Activated CD4-positive, alpha-beta T cell treated with anti-CD3 and anti-CD28 coated beads, Interleukin-2, amount 50 U/mL, for 24 hours (primary cell): ENCODE data around the gene KCP.

Experiments used
- DNase-seq, 2 donors: peaks; one replicate each; pipeline ENCODE4 v3.0.0-alpha.2; 2020; ENCODE audit warnings: low read depth in 1 of 2, low spot score in 1 of 2

The KCP gene

GRCh38 chr7:128939075-128939860, 28.8 kb upstream of the KCP start:
- no peak for DNase-seq

DNA sequence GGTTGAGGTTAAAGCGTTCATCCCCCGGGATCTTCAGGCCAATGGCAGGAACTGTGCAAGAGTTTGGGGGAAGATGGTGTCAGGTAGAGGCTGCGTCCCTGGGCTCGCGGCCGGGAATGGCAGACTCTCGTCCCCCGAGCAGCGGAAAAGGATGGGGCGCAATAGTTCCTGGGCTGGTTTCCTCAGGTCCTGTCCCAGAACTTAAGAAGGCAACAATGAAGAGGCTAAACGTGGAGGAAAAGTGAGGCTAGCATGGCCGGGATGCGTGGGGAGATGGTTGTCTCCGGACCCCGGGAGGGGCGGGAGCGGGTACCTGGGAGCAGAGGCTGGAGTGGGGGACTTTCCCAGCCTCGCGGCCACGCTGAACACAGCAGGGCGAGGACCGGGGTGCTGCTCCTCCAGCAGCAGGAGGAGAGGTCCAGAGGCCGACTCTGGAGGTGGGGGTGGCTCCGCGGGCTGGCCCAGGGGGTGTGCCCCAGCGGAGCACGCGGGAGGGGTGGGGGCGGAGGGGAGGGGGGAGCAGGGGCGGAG, 28.1 kb upstream of the KCP start:
- no peak for DNase-seq

- no peak for DNase-seq
Observed at GRCh38 chr7:128937647-128938543, 27.4 kb upstream of the KCP start, which contains the start of gene IRF5. Gene IRF5, plus strand, starts transcription at chr7:128937927. Its CDS starts 4,155 bp downstream, at chr7:128942082.

- DNase-seq = no peak
Observed at GRCh38 chr7:128937271-128937646, 26.8 kb upstream of the KCP start.

DNA sequence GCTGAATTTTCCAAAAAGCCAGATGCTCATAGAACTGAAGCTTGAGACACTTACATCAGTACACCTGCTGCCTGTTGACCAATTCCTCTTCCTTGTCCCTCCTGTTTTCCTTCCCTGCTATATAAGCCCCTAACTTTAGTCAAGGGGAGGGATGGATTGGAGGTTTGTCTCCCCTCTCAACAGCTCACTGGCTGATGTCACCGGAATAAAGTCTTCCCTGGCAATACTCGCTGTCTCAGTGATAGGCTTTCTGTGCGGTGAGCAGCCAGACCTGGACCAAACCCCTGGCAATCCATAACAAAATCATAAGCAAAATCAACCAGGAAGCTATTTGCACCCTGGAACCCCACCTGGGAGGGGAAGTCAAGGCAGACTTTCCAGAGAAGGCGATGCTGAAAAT, 26.3 kb upstream of the KCP start:
- DNase-seq = no peak

- DNase-seq = no peak
Observed at GRCh38 chr7:128935342-128935730, 24.8 kb upstream of the KCP start.

- no peak for DNase-seq
Observed at GRCh38 chr7:128934361-128935341, 24.1 kb upstream of the KCP start.

DNA sequence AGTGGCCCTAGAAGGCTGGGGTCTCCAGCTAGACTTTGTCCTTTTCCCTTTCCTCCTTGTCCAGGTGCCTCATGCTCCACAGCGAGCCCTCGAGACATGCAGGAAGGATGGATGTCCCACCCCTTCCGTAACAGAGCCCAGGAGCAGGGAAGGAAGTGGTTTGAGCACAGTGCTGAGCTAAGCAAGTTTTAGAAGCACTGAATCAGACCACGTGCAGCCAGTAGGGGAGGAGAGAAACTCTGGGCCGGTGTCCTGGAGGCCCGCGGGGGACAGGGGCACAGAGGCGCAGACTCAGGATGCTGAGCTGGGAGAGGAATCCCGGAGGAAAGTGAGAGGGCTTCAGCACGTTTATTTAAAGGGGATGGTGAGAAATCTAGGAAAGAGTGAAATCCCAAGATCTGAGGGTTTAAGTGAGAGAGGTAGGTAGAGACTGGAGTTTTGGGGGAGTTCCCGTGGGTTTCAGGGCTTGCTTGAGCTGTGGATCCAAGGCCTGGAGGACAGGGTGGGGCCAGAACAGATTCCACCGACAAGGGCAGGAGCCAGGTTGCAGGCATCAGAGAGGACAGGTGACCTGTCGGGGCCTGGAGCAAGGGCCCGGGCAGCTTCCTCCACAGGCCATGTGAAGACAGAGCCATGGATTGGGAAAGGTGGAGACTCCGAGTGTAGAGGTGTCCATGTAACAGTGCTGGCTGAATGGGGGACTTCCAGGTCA, 22.8 kb upstream of the KCP start:
- peak in 1 of 2 donors; percentile 38 for DNase-seq

- no peak for DNase-seq
Observed at GRCh38 chr7:128932862-128933179, 22.3 kb upstream of the KCP start.

DNA sequence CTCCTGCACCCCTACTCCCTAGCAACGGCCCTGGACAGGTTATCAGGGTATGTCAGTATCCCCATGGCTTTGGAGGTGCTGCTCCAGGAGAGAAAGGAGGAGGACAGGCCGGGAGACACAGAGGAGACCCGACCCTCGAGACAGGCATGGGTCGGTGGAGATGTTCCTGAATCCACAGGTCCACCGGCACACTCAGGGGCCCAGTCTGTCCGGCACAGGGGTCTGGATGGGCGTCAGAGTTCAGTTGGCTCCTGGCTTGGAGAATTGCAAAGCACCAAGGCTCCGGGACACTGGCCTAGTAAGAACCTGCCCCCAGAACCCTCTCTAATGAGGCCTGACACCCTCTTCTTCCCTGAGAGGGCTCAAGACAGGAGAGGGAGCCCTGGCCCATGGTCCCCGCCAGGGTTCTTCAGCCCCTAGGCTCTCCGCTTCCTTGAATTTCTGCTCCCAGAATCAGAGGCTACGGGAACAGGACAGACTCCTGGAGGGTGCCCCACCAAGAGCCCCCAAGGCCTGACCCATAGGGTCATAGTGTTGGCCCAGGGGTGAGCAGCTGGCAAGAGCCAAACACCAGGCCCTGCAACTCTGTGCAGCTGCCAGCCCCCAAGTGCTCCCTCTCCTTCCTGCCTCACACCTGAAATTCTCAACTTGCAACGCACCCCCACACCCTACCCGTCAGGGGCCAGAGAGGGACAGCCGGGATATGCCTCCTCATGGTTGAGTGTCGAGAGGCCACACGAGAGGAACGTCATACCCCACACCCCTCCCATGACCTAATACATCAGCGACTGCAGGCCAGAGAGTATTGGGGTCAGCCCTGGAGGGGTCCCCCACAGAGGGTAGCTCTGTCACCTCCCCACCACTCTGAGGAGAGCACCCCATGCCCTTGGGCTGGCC, 21.7 kb upstream of the KCP start:
- DNase-seq = no peak

- no peak for DNase-seq
Observed at GRCh38 chr7:128931190-128931798, 20.8 kb upstream of the KCP start.

DNA sequence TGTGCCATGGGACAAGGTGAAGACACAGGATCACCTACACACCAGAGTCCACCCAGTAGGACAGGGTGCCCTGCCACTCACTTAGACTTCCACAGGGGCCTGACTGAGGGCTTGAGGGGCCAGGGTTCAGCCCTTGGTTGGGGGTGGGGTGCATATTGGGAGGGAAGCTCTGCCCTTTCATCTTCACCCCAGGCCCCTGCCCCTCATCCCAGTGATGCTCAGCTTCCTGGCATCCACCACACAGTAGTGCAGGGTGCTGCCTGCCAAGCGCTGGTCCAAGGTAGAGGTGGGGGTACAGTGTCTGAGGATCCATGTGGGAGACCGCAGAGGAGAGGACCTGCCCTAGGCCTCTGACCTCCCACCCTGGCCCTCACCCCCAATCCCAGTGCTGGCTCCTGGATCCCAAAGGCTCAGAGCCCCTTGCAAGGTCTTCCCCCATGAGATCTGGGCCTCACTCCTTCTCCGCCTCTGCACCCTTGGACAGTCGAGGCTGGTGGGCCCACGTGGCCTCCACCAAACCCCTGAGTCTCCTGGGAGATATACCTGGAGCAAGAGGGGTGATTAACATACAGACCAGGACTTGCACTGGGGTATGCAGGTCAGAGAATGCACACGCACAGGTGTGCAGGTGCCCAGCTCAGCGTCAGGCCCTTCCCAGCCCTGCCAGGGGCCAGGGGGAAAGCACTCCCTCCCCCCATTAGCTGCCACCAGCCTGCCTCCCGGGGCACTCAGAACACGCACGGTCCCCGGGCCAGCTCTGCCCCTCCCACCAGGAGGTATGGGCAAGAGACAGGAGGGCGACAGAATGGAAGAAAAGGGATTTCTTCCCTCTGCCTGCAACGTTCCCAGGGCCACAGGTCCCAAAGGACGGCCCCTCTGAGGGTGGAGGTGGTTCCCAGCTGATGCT, 18.6 kb upstream of the KCP start:
- no peak for DNase-seq

DNA sequence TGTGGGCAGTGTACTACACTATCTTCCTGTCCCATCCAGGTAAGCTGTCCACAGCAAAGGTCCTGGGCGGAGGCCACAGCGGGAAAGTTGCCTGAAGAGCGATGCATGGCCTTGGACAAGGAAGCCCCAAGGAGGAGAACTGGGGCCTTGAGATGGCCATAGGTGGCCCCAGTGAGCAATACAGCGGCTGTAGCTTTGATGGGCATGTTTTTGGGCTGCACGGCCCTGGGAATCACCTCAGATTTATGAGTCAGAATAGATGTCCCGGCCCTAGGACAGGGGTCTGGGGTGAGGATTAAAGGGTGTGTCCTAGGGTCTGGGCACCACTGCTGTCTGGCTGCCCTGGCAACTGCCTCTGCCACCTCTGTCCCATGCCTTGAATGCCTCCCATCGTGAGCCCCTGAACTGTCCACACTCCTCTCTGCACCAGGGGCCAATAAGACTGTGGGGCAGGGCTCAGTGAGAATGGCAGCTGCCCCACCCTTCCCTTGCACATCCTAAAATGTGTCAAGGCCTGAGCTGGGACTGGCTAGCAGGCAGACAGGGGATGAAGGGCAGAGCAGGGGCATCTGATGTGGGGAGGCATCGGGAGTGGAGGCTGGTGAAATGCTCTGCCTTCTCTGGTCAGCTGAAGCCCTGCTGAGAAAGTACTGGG, 17.8 kb upstream of the KCP start:
- no peak for DNase-seq

GRCh38 chr7:128924707-128925588, 14.4 kb upstream of the KCP start:
- no peak for DNase-seq

DNA sequence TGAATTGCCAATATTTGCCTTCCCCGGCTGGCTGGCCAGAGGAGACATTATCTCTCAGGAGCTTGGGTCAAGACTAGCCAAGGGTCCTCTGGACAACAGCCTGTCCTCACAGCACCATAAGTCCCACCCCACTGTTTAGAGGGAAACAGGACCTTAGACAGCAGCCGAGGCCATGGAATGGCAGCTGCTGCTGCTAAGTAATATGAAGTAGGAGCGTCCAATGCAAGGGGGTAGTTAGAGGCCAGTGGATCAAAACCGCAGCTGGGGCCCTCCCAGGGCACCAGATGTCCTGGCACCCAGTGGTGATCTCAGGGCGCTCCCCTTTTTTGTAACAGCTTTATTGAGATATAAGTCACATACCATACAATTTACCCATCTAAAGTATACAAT, 12.9 kb upstream of the KCP start:
- no peak for DNase-seq
